HepG2 (cell line): ENCODE data around the gene IFT88. TPM values are rescaled to one million over a fixed set of nuclear protein-coding genes. Genes with fewer than 3 reads are reported as not detected.

ENCODE experiments used
- ELF4 ChIP-seq: sonication (generic); formaldehyde crosslinking; IDR thresholded peaks from 2 replicates; pipeline ENCODE4 v1.5.0; 2020; ENCODE audit warnings: missing genetic modification reagents, mild to moderate bottlenecking, moderate library complexity, borderline replicate concordance
- KMT2A ChIP-seq: sonication (generic); formaldehyde crosslinking; IDR thresholded peaks from 2 replicates; pipeline ENCODE4 v1.4.0; 2020; ENCODE audit warnings: missing genetic modification reagents
- MAZ ChIP-seq, 2 experiments: sonication (generic) in 1 of 2; formaldehyde crosslinking in 1 of 2; IDR thresholded peaks; 2 replicates each; pipeline versions ENCODE4 v1.5.0 to v1.6.1; 2012 to 2020; ENCODE audit warnings: low read depth in 2 of 2, mild to moderate bottlenecking in 2 of 2, borderline replicate concordance in 1 of 2, improper control_type of control experiment in 1 of 2, low read length in 1 of 2, missing genetic modification reagents in 1 of 2, moderate library complexity in 1 of 2
- MBNL3 ChIP-seq: fragments of 250-450 bp; sonication (Bioruptor Pico); conservative IDR thresholded peaks from 2 replicates; pipeline ENCODE4 v1.8.0; 2022; ENCODE audit warnings: mild to moderate bottlenecking, inconsistent platforms
- REL ChIP-seq: sonication (generic); formaldehyde crosslinking; conservative IDR thresholded peaks from 2 replicates; pipeline ENCODE4 v1.8.0; 2022; ENCODE audit warnings: mild to moderate bottlenecking, missing genetic modification reagents, moderate library complexity
- SOX6 ChIP-seq, 2 experiments: fragments of 450-650 bp in 1 of 2; sonication (generic) in 1 of 2; formaldehyde crosslinking in 1 of 2; IDR thresholded peaks; 2 replicates each; pipeline versions ENCODE4 v1.4.0 to v1.6.1; 2017 to 2020; ENCODE audit warnings: antibody characterized with exemption in 1 of 2, mild to moderate bottlenecking in 1 of 2, missing genetic modification reagents in 1 of 2
- ZFP36L1 ChIP-seq: sonication (generic); formaldehyde crosslinking; IDR thresholded peaks from 2 replicates; pipeline ENCODE4 v1.8.0; 2022; ENCODE audit warnings: mild to moderate bottlenecking, missing genetic modification reagents, moderate library complexity
- ZNF616 ChIP-seq: sonication (generic); formaldehyde crosslinking; IDR thresholded peaks from 2 replicates; pipeline ENCODE4 v1.5.0; 2020; ENCODE audit warnings: low read depth, mild to moderate bottlenecking, missing genetic modification reagents
- ZNF660 ChIP-seq: sonication (generic); formaldehyde crosslinking; IDR thresholded peaks from 2 replicates; pipeline ENCODE4 v1.5.1; 2020; ENCODE audit warnings: mild to moderate bottlenecking, low read depth, missing genetic modification reagents, borderline replicate concordance
- ZNF709 ChIP-seq: sonication (generic); formaldehyde crosslinking; IDR thresholded peaks from 2 replicates; pipeline ENCODE4 v1.5.0; 2020; ENCODE audit warnings: mild to moderate bottlenecking, missing genetic modification reagents
- polyA plus RNA-seq, 8 experiments: library from polyadenylated mRNA; depleted of rRNA in 3 of 8; stranded (reverse) in 7 of 8; unstranded in 1 of 8; fragments of >200 nt; fragmentation: Illumina TruSeq in 4 of 8; extraction: Trizol in 4 of 8; gene quantifications; 2 replicates each; pipeline versions ENCODE4 v1.2.1 to v1.2.3, GENCODE V29; 2011 to 2016; ENCODE audit warnings: low read depth in 4 of 8, missing spikeins in 1 of 8, mixed read lengths in 1 of 8; ENCODE audit not compliant: insufficient read depth in 1 of 8
- total RNA-seq, 5 experiments: library from RNA; depleted of rRNA; stranded (reverse); fragments of >200 nt; fragmentation: Illumina TruSeq; extraction: Trizol; gene quantifications; 2 replicates each; pipeline ENCODE4 v1.2.3, GENCODE V29; 2016; ENCODE audit warnings: low read depth in 1 of 5
- TF ChIP-seq, protein P1 (sequence below): sonication (generic); formaldehyde crosslinking; IDR thresholded peaks from 2 replicates; pipeline ENCODE4 v1.5.1; 2020; ENCODE audit warnings: mild to moderate bottlenecking, missing genetic modification reagents, borderline replicate concordance
- TF ChIP-seq, protein P2 (sequence below): sonication (generic); formaldehyde crosslinking; conservative IDR thresholded peaks from 2 replicates; pipeline ENCODE4 v1.4.0; 2020; ENCODE audit warnings: mild to moderate bottlenecking, missing genetic modification reagents, moderate library complexity
- TF ChIP-seq, protein P3 (sequence below): sonication (generic); formaldehyde crosslinking; IDR thresholded peaks from 2 replicates; pipeline ENCODE4 v1.5.1; 2020; ENCODE audit warnings: missing genetic modification reagents, mild to moderate bottlenecking, borderline replicate concordance
- TF ChIP-seq, protein P4 (sequence below): IDR thresholded peaks from 2 replicates; pipeline ENCODE4 v1.6.1; 2016

Gene IFT88
- total and polyA plus RNA-seq, 2 of the 13 experiments (the other 11 are each of a cell fraction or from before 2014, with no cell fraction given) = 8.4 to 19.9 TPM

DNA sequence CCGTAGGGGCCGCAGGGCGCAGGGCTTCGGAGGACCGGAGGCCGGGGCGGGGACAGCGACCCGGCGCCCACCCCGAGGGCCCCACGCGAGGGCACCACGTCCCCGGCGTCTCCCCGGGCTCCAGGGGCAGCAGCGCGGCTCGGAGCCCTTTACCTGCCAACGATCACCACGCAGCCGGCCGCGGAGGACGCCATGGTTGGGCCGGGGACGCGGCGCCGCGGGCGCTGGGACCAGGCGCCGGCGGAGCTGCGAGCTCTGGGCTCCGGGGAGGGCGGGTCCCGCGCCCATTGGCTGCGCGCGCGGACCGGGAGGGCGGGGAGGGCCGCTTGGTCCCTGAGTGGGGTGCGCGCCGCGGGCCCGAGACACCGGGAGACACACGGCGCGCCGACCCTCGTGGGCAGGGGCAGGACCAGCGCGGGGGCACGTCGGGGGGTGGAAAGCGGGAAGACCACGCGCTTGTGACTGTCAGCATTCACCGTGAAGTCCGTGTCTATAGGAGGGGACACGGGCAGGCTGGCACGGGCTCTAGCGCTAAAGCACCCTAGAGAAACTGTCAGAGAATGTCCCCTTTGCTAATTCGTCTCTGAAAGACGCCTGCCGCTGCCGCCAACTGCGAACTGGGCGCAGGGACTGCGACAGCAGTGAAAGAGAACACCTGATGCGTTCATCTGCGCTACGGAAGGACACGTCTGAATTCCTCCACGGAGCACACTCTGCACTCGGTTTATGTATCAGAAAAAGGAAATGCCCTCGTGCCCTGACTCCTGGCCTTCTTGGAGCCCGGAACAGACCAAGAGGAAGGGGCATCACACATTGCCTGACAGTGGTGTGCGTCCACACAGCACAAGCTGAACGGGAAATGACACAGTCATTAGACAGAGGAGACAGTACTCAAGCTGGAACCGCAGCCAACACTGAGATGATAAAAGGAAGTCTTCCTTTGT lies 41.1 kb upstream of the IFT88 start, which contains the start of gene CRYL1 (continued):
- TF ChIP-seq, protein P1, sequence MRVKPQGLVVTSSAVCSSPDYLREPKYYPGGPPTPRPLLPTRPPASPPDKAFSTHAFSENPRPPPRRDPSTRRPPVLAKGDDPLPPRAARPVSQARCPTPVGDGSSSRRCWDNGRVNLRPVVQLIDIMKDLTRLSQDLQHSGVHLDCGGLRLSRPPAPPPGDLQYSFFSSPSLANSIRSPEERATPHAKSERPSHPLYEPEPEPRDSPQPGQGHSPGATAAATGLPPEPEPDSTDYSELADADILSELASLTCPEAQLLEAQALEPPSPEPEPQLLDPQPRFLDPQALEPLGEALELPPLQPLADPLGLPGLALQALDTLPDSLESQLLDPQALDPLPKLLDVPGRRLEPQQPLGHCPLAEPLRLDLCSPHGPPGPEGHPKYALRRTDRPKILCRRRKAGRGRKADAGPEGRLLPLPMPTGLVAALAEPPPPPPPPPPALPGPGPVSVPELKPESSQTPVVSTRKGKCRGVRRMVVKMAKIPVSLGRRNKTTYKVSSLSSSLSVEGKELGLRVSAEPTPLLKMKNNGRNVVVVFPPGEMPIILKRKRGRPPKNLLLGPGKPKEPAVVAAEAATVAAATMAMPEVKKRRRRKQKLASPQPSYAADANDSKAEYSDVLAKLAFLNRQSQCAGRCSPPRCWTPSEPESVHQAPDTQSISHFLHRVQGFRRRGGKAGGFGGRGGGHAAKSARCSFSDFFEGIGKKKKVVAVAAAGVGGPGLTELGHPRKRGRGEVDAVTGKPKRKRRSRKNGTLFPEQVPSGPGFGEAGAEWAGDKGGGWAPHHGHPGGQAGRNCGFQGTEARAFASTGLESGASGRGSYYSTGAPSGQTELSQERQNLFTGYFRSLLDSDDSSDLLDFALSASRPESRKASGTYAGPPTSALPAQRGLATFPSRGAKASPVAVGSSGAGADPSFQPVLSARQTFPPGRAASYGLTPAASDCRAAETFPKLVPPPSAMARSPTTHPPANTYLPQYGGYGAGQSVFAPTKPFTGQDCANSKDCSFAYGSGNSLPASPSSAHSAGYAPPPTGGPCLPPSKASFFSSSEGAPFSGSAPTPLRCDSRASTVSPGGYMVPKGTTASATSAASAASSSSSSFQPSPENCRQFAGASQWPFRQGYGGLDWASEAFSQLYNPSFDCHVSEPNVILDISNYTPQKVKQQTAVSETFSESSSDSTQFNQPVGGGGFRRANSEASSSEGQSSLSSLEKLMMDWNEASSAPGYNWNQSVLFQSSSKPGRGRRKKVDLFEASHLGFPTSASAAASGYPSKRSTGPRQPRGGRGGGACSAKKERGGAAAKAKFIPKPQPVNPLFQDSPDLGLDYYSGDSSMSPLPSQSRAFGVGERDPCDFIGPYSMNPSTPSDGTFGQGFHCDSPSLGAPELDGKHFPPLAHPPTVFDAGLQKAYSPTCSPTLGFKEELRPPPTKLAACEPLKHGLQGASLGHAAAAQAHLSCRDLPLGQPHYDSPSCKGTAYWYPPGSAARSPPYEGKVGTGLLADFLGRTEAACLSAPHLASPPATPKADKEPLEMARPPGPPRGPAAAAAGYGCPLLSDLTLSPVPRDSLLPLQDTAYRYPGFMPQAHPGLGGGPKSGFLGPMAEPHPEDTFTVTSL (CRISPR knock-in tag) = 0 out of 2 replicates have a peak, but pooled peaks have one; percentile 28
- TF ChIP-seq ELF4 (no peak), ZNF616 (CRISPR knock-in tag) (peak; percentile 24; the same call in 1 of the 2 replicates), MBNL3 (no peak), ZNF709 (CRISPR knock-in tag) (0 out of 2 replicates have a peak, but pooled peaks have one; percentile 72), MAZ (IDR thresholded peaks at IDR 0.05; ENCODE audit: borderline replicate concordance, low read depth, low read length) (no peak; the same call in 1 of the 2 replicates), MAZ (CRISPR knock-in tag; IDR thresholded peaks at IDR 0.05; ENCODE audit: low read depth) (peak; percentile 85), ZFP36L1 (CRISPR knock-in tag) (0 out of 2 replicates have a peak, but pooled peaks have one; percentile 7), SOX6 (IDR thresholded peaks at IDR 0.05) (no peak), SOX6 (CRISPR knock-in tag; IDR thresholded peaks at IDR 0.05) (0 out of 2 replicates have a peak, but pooled peaks have one; percentile 5), ZNF660 (CRISPR knock-in tag) (no peak), REL (CRISPR knock-in tag) (no peak), KMT2A (CRISPR knock-in tag) (peak; percentile 72)
- TF ChIP-seq, protein P2, sequence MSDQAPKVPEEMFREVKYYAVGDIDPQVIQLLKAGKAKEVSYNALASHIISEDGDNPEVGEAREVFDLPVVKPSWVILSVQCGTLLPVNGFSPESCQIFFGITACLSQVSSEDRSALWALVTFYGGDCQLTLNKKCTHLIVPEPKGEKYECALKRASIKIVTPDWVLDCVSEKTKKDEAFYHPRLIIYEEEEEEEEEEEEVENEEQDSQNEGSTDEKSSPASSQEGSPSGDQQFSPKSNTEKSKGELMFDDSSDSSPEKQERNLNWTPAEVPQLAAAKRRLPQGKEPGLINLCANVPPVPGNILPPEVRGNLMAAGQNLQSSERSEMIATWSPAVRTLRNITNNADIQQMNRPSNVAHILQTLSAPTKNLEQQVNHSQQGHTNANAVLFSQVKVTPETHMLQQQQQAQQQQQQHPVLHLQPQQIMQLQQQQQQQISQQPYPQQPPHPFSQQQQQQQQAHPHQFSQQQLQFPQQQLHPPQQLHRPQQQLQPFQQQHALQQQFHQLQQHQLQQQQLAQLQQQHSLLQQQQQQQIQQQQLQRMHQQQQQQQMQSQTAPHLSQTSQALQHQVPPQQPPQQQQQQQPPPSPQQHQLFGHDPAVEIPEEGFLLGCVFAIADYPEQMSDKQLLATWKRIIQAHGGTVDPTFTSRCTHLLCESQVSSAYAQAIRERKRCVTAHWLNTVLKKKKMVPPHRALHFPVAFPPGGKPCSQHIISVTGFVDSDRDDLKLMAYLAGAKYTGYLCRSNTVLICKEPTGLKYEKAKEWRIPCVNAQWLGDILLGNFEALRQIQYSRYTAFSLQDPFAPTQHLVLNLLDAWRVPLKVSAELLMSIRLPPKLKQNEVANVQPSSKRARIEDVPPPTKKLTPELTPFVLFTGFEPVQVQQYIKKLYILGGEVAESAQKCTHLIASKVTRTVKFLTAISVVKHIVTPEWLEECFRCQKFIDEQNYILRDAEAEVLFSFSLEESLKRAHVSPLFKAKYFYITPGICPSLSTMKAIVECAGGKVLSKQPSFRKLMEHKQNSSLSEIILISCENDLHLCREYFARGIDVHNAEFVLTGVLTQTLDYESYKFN (CRISPR knock-in tag) = no peak; the same call in 1 of the 2 replicates
- TF ChIP-seq, protein P3, sequence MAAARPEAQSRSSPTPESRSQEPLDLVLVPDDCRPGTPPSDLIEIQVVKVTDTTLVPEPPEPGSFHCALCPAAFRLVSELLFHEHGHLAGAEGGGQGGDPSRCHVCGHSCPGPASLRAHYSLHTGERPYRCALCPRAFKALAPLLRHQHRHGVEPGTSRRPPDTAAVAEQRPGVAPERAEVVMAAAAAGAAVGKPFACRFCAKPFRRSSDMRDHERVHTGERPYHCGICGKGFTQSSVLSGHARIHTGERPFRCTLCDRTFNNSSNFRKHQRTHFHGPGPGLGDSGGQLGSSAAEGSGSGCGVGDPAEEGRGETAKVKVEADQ (CRISPR knock-in tag) = peak; percentile 16; the same call in 1 of the 2 replicates
- TF ChIP-seq, protein P4, sequence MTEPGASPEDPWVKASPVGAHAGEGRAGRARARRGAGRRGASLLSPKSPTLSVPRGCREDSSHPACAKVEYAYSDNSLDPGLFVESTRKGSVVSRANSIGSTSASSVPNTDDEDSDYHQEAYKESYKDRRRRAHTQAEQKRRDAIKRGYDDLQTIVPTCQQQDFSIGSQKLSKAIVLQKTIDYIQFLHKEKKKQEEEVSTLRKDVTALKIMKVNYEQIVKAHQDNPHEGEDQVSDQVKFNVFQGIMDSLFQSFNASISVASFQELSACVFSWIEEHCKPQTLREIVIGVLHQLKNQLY (CRISPR knock-in tag) = no peak
